HepG2 (cell line): Measurements from ENCODE around the gene TNRC18. TPM values are rescaled to one million over a fixed set of nuclear protein-coding genes. Genes with fewer than 3 reads are reported as not detected.

Experiments
- ELF4 ChIP-seq: sonication (generic); formaldehyde crosslinking; IDR thresholded peaks from 2 replicates; pipeline ENCODE4 v1.5.0; 2020; ENCODE audit warnings: missing genetic modification reagents, mild to moderate bottlenecking, moderate library complexity, borderline replicate concordance
- GFI1 ChIP-seq: sonication (generic); formaldehyde crosslinking; IDR thresholded peaks from 2 replicates; pipeline ENCODE4 v1.5.0; 2020; ENCODE audit warnings: missing genetic modification reagents, mild to moderate bottlenecking, borderline replicate concordance
- NFE2L2 ChIP-seq: fragments of 150-350 bp; IDR thresholded peaks from 2 replicates; pipeline ENCODE4 v1.6.1; 2014; ENCODE audit warnings: low read length
- NFKB2 ChIP-seq: sonication (generic); formaldehyde crosslinking; IDR thresholded peaks from 2 replicates; pipeline ENCODE4 v1.4.0; 2020; ENCODE audit warnings: missing genetic modification reagents, borderline replicate concordance
- RXRB ChIP-seq: IDR thresholded peaks from 2 replicates; pipeline ENCODE4 v1.6.1; 2016; ENCODE audit warnings: borderline replicate concordance, missing genetic modification reagents, missing compliant biosample characterization
- polyA plus RNA-seq, 8 experiments: library from polyadenylated mRNA; depleted of rRNA in 3 of 8; stranded (reverse) in 7 of 8; unstranded in 1 of 8; fragments of >200 nt; fragmentation: Illumina TruSeq in 4 of 8; extraction: Trizol in 4 of 8; gene quantifications; 2 replicates each; pipeline versions ENCODE4 v1.2.1 to v1.2.3, GENCODE V29; 2011 to 2016; ENCODE audit warnings: low read depth in 4 of 8, missing spikeins in 1 of 8, mixed read lengths in 1 of 8; ENCODE audit not compliant: insufficient read depth in 1 of 8
- total RNA-seq, 5 experiments: library from RNA; depleted of rRNA; stranded (reverse); fragments of >200 nt; fragmentation: Illumina TruSeq; extraction: Trizol; gene quantifications; 2 replicates each; pipeline ENCODE4 v1.2.3, GENCODE V29; 2016; ENCODE audit warnings: low read depth in 1 of 5
- TF ChIP-seq, protein P1 (sequence below): sonication (generic); formaldehyde crosslinking; IDR thresholded peaks from 2 replicates; pipeline ENCODE4 v1.5.0; 2020; ENCODE audit warnings: mild to moderate bottlenecking, missing genetic modification reagents, borderline replicate concordance
- TF ChIP-seq, protein P2 (sequence below): sonication (generic); formaldehyde crosslinking; IDR thresholded peaks from 2 replicates; pipeline ENCODE4 v1.9.0; 2021; ENCODE audit warnings: mild to moderate bottlenecking, missing genetic modification reagents
- TF ChIP-seq, protein P3 (sequence below): sonication (generic); formaldehyde crosslinking; IDR thresholded peaks from 2 replicates; pipeline ENCODE4 v1.4.0; 2020; ENCODE audit warnings: missing genetic modification reagents

Gene TNRC18
- total and polyA plus RNA-seq, 2 of the 13 experiments (the other 11 are each of a cell fraction or from before 2014, with no cell fraction given) = 11.7 to 17.4 TPM

DNA sequence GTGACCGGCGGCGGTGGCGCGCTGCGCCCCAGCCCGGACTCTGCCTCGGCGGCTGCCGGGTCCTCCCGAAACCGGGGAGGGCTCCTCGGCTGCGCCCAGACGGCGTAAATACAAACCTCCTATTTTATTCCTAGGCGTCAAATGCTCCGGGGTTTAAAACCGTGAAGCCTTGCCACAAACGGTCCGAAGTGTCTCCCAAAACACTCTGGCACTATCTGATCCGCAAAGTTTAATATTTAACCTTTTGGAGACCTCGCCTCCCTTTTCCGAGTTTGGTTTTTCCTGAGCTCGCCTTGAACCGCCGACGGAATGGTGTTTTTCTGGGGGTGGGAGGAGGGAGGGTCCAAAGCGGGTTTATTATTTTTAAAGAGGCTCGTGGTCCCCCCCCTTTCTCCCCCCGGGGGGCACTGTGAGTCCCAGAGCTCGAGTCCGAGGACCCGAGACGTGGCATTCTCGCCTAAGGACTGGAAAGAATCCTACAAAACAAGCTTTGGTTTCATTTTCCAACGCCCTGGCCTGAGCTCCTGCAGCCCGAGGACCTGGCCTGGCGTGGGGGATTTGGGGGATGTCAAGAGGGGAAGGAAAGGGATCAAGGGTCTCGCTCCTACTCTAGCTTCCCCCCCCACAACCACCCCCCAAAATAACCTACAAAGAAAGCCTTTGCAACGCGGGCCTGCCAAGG is 1.8 kb downstream of the TNRC18 start (continued):
- TF ChIP-seq, protein P1, sequence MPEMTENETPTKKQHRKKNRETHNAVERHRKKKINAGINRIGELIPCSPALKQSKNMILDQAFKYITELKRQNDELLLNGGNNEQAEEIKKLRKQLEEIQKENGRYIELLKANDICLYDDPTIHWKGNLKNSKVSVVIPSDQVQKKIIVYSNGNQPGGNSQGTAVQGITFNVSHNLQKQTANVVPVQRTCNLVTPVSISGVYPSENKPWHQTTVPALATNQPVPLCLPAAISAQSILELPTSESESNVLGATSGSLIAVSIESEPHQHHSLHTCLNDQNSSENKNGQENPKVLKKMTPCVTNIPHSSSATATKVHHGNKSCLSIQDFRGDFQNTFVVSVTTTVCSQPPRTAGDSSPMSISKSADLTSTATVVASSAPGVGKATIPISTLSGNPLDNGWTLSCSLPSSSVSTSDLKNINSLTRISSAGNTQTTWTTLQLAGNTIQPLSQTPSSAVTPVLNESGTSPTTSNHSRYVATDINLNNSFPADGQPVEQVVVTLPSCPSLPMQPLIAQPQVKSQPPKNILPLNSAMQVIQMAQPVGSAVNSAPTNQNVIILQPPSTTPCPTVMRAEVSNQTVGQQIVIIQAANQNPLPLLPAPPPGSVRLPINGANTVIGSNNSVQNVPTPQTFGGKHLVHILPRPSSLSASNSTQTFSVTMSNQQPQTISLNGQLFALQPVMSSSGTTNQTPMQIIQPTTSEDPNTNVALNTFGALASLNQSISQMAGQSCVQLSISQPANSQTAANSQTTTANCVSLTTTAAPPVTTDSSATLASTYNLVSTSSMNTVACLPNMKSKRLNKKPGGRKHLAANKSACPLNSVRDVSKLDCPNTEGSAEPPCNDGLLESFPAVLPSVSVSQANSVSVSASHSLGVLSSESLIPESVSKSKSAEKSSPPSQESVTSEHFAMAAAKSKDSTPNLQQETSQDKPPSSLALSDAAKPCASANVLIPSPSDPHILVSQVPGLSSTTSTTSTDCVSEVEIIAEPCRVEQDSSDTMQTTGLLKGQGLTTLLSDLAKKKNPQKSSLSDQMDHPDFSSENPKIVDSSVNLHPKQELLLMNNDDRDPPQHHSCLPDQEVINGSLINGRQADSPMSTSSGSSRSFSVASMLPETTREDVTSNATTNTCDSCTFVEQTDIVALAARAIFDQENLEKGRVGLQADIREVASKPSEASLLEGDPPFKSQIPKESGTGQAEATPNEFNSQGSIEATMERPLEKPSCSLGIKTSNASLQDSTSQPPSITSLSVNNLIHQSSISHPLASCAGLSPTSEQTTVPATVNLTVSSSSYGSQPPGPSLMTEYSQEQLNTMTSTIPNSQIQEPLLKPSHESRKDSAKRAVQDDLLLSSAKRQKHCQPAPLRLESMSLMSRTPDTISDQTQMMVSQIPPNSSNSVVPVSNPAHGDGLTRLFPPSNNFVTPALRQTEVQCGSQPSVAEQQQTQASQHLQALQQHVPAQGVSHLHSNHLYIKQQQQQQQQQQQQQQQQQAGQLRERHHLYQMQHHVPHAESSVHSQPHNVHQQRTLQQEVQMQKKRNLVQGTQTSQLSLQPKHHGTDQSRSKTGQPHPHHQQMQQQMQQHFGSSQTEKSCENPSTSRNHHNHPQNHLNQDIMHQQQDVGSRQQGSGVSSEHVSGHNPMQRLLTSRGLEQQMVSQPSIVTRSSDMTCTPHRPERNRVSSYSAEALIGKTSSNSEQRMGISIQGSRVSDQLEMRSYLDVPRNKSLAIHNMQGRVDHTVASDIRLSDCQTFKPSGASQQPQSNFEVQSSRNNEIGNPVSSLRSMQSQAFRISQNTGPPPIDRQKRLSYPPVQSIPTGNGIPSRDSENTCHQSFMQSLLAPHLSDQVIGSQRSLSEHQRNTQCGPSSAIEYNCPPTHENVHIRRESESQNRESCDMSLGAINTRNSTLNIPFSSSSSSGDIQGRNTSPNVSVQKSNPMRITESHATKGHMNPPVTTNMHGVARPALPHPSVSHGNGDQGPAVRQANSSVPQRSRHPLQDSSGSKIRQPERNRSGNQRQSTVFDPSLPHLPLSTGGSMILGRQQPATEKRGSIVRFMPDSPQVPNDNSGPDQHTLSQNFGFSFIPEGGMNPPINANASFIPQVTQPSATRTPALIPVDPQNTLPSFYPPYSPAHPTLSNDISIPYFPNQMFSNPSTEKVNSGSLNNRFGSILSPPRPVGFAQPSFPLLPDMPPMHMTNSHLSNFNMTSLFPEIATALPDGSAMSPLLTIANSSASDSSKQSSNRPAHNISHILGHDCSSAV (CRISPR knock-in tag) = no peak
- TF ChIP-seq, protein P2, sequence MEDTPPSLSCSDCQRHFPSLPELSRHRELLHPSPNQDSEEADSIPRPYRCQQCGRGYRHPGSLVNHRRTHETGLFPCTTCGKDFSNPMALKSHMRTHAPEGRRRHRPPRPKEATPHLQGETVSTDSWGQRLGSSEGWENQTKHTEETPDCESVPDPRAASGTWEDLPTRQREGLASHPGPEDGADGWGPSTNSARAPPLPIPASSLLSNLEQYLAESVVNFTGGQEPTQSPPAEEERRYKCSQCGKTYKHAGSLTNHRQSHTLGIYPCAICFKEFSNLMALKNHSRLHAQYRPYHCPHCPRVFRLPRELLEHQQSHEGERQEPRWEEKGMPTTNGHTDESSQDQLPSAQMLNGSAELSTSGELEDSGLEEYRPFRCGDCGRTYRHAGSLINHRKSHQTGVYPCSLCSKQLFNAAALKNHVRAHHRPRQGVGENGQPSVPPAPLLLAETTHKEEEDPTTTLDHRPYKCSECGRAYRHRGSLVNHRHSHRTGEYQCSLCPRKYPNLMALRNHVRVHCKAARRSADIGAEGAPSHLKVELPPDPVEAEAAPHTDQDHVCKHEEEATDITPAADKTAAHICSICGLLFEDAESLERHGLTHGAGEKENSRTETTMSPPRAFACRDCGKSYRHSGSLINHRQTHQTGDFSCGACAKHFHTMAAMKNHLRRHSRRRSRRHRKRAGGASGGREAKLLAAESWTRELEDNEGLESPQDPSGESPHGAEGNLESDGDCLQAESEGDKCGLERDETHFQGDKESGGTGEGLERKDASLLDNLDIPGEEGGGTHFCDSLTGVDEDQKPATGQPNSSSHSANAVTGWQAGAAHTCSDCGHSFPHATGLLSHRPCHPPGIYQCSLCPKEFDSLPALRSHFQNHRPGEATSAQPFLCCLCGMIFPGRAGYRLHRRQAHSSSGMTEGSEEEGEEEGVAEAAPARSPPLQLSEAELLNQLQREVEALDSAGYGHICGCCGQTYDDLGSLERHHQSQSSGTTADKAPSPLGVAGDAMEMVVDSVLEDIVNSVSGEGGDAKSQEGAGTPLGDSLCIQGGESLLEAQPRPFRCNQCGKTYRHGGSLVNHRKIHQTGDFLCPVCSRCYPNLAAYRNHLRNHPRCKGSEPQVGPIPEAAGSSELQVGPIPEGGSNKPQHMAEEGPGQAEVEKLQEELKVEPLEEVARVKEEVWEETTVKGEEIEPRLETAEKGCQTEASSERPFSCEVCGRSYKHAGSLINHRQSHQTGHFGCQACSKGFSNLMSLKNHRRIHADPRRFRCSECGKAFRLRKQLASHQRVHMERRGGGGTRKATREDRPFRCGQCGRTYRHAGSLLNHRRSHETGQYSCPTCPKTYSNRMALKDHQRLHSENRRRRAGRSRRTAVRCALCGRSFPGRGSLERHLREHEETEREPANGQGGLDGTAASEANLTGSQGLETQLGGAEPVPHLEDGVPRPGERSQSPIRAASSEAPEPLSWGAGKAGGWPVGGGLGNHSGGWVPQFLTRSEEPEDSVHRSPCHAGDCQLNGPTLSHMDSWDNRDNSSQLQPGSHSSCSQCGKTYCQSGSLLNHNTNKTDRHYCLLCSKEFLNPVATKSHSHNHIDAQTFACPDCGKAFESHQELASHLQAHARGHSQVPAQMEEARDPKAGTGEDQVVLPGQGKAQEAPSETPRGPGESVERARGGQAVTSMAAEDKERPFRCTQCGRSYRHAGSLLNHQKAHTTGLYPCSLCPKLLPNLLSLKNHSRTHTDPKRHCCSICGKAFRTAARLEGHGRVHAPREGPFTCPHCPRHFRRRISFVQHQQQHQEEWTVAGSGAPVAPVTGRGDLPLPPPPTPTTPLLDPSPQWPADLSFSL (CRISPR knock-in tag) = no peak
- 0 out of 2 replicates have a peak, but pooled peaks have one; percentile 17 for TF ChIP-seq GFI1 (CRISPR knock-in tag)
- peak; percentile 56; the same call in 1 of the 2 replicates for TF ChIP-seq NFKB2 (CRISPR knock-in tag)
- TF ChIP-seq, protein P3, sequence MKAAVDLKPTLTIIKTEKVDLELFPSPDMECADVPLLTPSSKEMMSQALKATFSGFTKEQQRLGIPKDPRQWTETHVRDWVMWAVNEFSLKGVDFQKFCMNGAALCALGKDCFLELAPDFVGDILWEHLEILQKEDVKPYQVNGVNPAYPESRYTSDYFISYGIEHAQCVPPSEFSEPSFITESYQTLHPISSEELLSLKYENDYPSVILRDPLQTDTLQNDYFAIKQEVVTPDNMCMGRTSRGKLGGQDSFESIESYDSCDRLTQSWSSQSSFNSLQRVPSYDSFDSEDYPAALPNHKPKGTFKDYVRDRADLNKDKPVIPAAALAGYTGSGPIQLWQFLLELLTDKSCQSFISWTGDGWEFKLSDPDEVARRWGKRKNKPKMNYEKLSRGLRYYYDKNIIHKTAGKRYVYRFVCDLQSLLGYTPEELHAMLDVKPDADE = no peak
- TF ChIP-seq RXRB = 0 out of 2 replicates have a peak, but pooled peaks have one; percentile 67
- TF ChIP-seq NFE2L2 = no peak
- no peak for TF ChIP-seq ELF4 (CRISPR knock-in tag)
